Osteoblast (primary cell): Measurements from ENCODE around the gene WDR72. TPM values are rescaled to one million over a fixed set of nuclear protein-coding genes. Genes with fewer than 3 reads are reported as not detected.
"Not testable (repeated sequence)": the region's sequence is repeated elsewhere in the genome, so short reads cannot be mapped to it uniquely, and the experiment has no call there.

ENCODE experiments used
- DNase-seq: peaks from one replicate; pipeline ENCODE4 v3.0.0; 2011; ENCODE audit warnings: low spot score, mixed read lengths; ENCODE audit not compliant: insufficient read length; ENCODE audit errors: missing footprints
- H2AFZ ChIP-seq: 2 replicates; pipeline ENCODE4 v1.6.0; 2011; ENCODE audit warnings: mild to moderate bottlenecking, low read length
- H3K27ac ChIP-seq: 2 replicates; pipeline ENCODE4 v1.5.1; 2011; ENCODE audit warnings: mild to moderate bottlenecking, low read depth, low read length, moderate library complexity
- H3K27me3 ChIP-seq: 2 replicates; pipeline ENCODE4 v1.6.0; 2012; ENCODE audit warnings: mild to moderate bottlenecking, control low read depth, inconsistent platforms, low read length, moderate library complexity; ENCODE audit not compliant: insufficient read depth
- H3K36me3 ChIP-seq: 2 replicates; pipeline ENCODE4 v1.5.1; 2011; ENCODE audit warnings: mild to moderate bottlenecking, low read length, control low read depth, moderate library complexity; ENCODE audit not compliant: insufficient read depth
- H3K4me1 ChIP-seq: 2 replicates; pipeline ENCODE4 v1.5.1; 2011; ENCODE audit warnings: mild to moderate bottlenecking, low read length, control low read depth, moderate library complexity; ENCODE audit not compliant: insufficient read depth
- H3K4me2 ChIP-seq: 2 replicates; pipeline ENCODE4 v1.6.0; 2011; ENCODE audit warnings: mild to moderate bottlenecking, low read length; ENCODE audit not compliant: insufficient read depth
- H3K4me3 ChIP-seq: fragments of 200-600 bp; sonication (generic); 3 replicates; pipeline ENCODE4 v1.5.1; 2012; ENCODE audit warnings: mild to moderate bottlenecking, low read length, inconsistent platforms; ENCODE audit not compliant: insufficient read depth
- H3K79me2 ChIP-seq: 2 replicates; pipeline ENCODE4 v1.6.0; 2012; ENCODE audit warnings: mild to moderate bottlenecking, low read length, control low read depth, inconsistent platforms; ENCODE audit not compliant: insufficient read depth
- H3K9me3 ChIP-seq: 2 replicates; pipeline ENCODE4 v1.5.1; 2011; ENCODE audit warnings: low read depth, low read length, control low read depth
- H4K20me1 ChIP-seq: 2 replicates; pipeline ENCODE4 v1.6.0; 2012; ENCODE audit warnings: mild to moderate bottlenecking, low read length, control low read depth; ENCODE audit not compliant: insufficient read depth
- CTCF ChIP-seq: IDR thresholded peaks from 2 replicates; pipeline ENCODE4 v1.5.1; 2011; ENCODE audit warnings: mild to moderate bottlenecking, low read depth, low read length, moderate library complexity; ENCODE audit errors: extremely low read depth
- total RNA-seq: library from RNA; depleted of rRNA; stranded (reverse); fragments of >200 nt; gene quantifications from 2 replicates; pipeline ENCODE4 v1.2.3, GENCODE V29; 2012

WDR72 gene
- total RNA-seq, 1 donor = not detected

GRCh38 chr15:53558384-53558783 lies 201.1 kb downstream of the WDR72 start:
- DNase-seq = no peak
- Histone ChIP-seq H3K9me3 (no peaks in the 10 kb centered on the region), H3K4me3 (no peak overlapping the region), H3K27me3 (no peaks in the 10 kb centered on the region), H2AFZ (no peak overlapping the region), H3K27ac (no peak overlapping the region), H3K4me1 (no peaks in the 10 kb centered on the region), H3K79me2 (no peaks in the 10 kb centered on the region), H4K20me1 (no peaks in the 10 kb centered on the region), H3K36me3 (no peaks in the 10 kb centered on the region), H3K4me2 (no peak overlapping the region)
- TF ChIP-seq CTCF = no peak

GRCh38 chr15:53555226-53555625 lies 204.2 kb downstream of the WDR72 start:
- Histone ChIP-seq H3K27ac (no peak overlapping the region), H3K9me3 (no peaks in the 10 kb centered on the region), H4K20me1 (no peaks in the 10 kb centered on the region), H2AFZ (no peak overlapping the region), H3K27me3 (no peaks in the 10 kb centered on the region), H3K4me3 (no peak overlapping the region), H3K4me2 (no peak overlapping the region), H3K79me2 (no peaks in the 10 kb centered on the region), H3K36me3 (no peaks in the 10 kb centered on the region), H3K4me1 (no peaks in the 10 kb centered on the region)
- TF ChIP-seq CTCF = no peak
- DNase-seq = no peak

- Histone ChIP-seq H3K4me3 (no peak overlapping the region), H3K79me2 (no peaks in the 10 kb centered on the region), H3K27me3 (no peaks in the 10 kb centered on the region), H3K36me3 (no peaks in the 10 kb centered on the region), H3K9me3 (no peaks in the 10 kb centered on the region), H3K4me2 (no peak overlapping the region), H2AFZ (no peak overlapping the region), H4K20me1 (no peaks in the 10 kb centered on the region), H3K27ac (no peak overlapping the region), H3K4me1 (no peaks in the 10 kb centered on the region)
- TF ChIP-seq CTCF = no peak
- DNase-seq = peak; percentile 64
These were observed 209.7 kb downstream of the WDR72 start for GRCh38 chr15:53549697-53550305.

GRCh38 chr15:53548236-53548635 lies 211.2 kb downstream of the WDR72 start:
- no peak overlapping the region for H3K4me2 ChIP-seq
- no peak for TF ChIP-seq CTCF
- no peaks in the 10 kb centered on the region for H4K20me1 ChIP-seq
- H3K4me1 ChIP-seq = no peaks in the 10 kb centered on the region
- no peaks in the 10 kb centered on the region for H3K79me2 ChIP-seq
- no peak overlapping the region for H3K27ac ChIP-seq
- no peaks in the 10 kb centered on the region for H3K36me3 ChIP-seq
- no peaks in the 10 kb centered on the region for H3K27me3 ChIP-seq
- no peak overlapping the region for H2AFZ ChIP-seq
- no peak overlapping the region for H3K4me3 ChIP-seq
- H3K9me3 ChIP-seq = no peaks in the 10 kb centered on the region
- no peak for DNase-seq

- not testable (repeated sequence) for H2AFZ ChIP-seq, DNase-seq, H3K27me3 ChIP-seq, H3K79me2 ChIP-seq, H3K9me3 ChIP-seq, H3K27ac ChIP-seq, H3K4me3 ChIP-seq, H3K4me1 ChIP-seq, H3K4me2 ChIP-seq, H4K20me1 ChIP-seq, H3K36me3 ChIP-seq
These were observed 218.7 kb downstream of the WDR72 start for GRCh38 chr15:53540626-53541300.
